Measurements from ENCODE around the gene RBMS3. TPM values are rescaled to one million over a fixed set of nuclear protein-coding genes. Genes with fewer than 3 reads are reported as not detected.

The RBMS3 gene
- total RNA-seq, 1 donor from 2014 or later = 33.0 TPM

GRCh38 chr3:29919571-29919970 lies 638.7 kb downstream of the RBMS3 start:
- H3K27ac ChIP-seq (ENCODE audit: low read depth, low read length) = no peak overlapping the region

DNA sequence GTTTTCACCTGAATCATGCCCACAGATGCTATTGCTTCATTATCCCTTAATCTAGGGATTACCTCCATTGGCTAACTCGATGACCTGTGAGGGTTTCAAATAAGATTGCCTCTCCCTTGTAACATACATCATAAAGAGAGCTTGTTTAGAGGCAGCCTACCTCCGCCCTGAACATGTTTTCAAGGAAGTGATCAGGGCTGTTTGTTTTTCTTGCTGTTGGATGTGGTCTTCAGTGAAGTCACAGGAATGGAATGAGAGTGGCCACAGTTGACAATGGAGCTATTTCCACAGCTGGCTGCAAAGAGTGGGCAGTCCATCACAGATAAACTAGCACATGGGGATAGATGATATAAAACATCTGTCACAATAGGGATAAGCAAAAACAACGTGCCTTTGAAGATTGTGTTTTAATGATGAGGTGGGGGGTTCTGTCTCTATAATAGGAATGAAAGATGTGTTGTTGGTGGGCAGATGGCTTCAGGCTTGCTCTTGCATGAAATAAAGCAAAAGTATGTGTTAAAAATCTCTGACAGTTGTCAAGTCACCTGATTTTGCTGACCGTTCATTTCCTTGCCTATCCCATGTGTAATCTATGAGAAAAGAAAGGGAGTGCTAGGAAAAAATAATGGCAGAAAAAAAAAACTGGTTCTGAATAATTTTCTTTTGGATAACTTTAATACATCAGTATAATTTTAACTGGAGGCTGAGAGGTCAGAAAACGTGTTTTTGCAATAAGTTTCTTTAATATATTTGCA lies 642.3 kb downstream of the RBMS3 start:
- H2AFZ ChIP-seq (ENCODE audit: low read depth, low read length) = no peak overlapping the region

More at GRCh38 chr3:29919571-29919970, 638.7 kb downstream of the RBMS3 start:
- Mint-ChIP-seq H3K9me3 (ENCODE audit: unreplicated experiment) (no peaks in the 10 kb centered on the region), H3K4me1 (ENCODE audit: low read depth, unreplicated experiment) (peaks cover 42% of the 10 kb centered on the region), H3K27ac (ENCODE audit: unreplicated experiment) (peak overlapping the region; percentile 76), H3K4me3 (ENCODE audit: unreplicated experiment) (no peak overlapping the region), H3K27me3 (ENCODE audit: low read depth, unreplicated experiment) (no peaks in the 10 kb centered on the region), H3K36me3 (ENCODE audit: low read depth, unreplicated experiment) (no peaks in the 10 kb centered on the region)
- DNase-seq (ENCODE audit: low read depth) (no peak), FAIRE-seq (peak; percentile 82)
- H3K4me2 ChIP-seq (ENCODE audit: low read length) = no peak overlapping the region
- no peaks in the 10 kb centered on the region for H3K27me3 ChIP-seq (ENCODE audit: insufficient read depth, low read length)
- H3K9ac ChIP-seq (ENCODE audit: low read length) = no peak overlapping the region
- TF ChIP-seq, protein P1, sequence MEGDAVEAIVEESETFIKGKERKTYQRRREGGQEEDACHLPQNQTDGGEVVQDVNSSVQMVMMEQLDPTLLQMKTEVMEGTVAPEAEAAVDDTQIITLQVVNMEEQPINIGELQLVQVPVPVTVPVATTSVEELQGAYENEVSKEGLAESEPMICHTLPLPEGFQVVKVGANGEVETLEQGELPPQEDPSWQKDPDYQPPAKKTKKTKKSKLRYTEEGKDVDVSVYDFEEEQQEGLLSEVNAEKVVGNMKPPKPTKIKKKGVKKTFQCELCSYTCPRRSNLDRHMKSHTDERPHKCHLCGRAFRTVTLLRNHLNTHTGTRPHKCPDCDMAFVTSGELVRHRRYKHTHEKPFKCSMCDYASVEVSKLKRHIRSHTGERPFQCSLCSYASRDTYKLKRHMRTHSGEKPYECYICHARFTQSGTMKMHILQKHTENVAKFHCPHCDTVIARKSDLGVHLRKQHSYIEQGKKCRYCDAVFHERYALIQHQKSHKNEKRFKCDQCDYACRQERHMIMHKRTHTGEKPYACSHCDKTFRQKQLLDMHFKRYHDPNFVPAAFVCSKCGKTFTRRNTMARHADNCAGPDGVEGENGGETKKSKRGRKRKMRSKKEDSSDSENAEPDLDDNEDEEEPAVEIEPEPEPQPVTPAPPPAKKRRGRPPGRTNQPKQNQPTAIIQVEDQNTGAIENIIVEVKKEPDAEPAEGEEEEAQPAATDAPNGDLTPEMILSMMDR (IDR thresholded peaks at IDR 0.05; ENCODE audit: insufficient read depth, low read depth, low read length) = no peak
- TF ChIP-seq EZH2 (IDR thresholded peaks at IDR 0.05; ENCODE audit: insufficient read depth, low read length) = no peak
- peaks cover 9% of the 10 kb centered on the region for H3K4me1 ChIP-seq (ENCODE audit: insufficient read depth, low read length)
- no peaks in the 10 kb centered on the region for H4K20me1 ChIP-seq (ENCODE audit: insufficient read depth, low read length)
- no peaks in the 10 kb centered on the region for H3K9me3 ChIP-seq (ENCODE audit: insufficient read depth, low read depth, low read length)
- no peaks in the 10 kb centered on the region for H3K79me2 ChIP-seq (ENCODE audit: insufficient read depth, low read length)
- no peak overlapping the region for H2AFZ ChIP-seq (ENCODE audit: low read depth, low read length)
- H3K4me3 ChIP-seq (ENCODE audit: insufficient read depth, low read depth, low read length) = no peak overlapping the region
- H3K36me3 ChIP-seq (ENCODE audit: insufficient read depth, low read length) = no peaks in the 10 kb centered on the region

More for the DNA sequence above, 642.3 kb downstream of the RBMS3 start:
- Histone ChIP-seq H3K4me3 (ENCODE audit: insufficient read depth, low read depth, low read length) (no peak overlapping the region), H3K36me3 (ENCODE audit: insufficient read depth, low read length) (no peaks in the 10 kb centered on the region), H3K27me3 (ENCODE audit: insufficient read depth, low read length) (no peaks in the 10 kb centered on the region), H3K9me3 (ENCODE audit: insufficient read depth, low read depth, low read length) (no peaks in the 10 kb centered on the region), H3K4me1 (ENCODE audit: insufficient read depth, low read length) (peaks cover 9% of the 10 kb centered on the region), H3K27ac (ENCODE audit: low read depth, low read length) (peak overlapping the region; percentile 6), H4K20me1 (ENCODE audit: insufficient read depth, low read length) (no peaks in the 10 kb centered on the region), H3K79me2 (ENCODE audit: insufficient read depth, low read length) (no peaks in the 10 kb centered on the region), H3K9ac (ENCODE audit: low read length) (no peak overlapping the region), H3K4me2 (ENCODE audit: low read length) (peak overlapping the region; percentile 65)
- FAIRE-seq (peak; percentile 77), DNase-seq (ENCODE audit: low read depth) (peak; percentile 91)
- H3K4me3 Mint-ChIP-seq (ENCODE audit: unreplicated experiment) = no peak overlapping the region
- no peaks in the 10 kb centered on the region for H3K27me3 Mint-ChIP-seq (ENCODE audit: low read depth, unreplicated experiment)
- H3K27ac Mint-ChIP-seq (ENCODE audit: unreplicated experiment) = peak overlapping the region; percentile 73
- H3K4me1 Mint-ChIP-seq (ENCODE audit: low read depth, unreplicated experiment) = peaks cover 39% of the 10 kb centered on the region
- no peaks in the 10 kb centered on the region for H3K9me3 Mint-ChIP-seq (ENCODE audit: unreplicated experiment)
- TF ChIP-seq EZH2 (IDR thresholded peaks at IDR 0.05; ENCODE audit: insufficient read depth, low read length) = no peak
- TF ChIP-seq, protein P1 (IDR thresholded peaks at IDR 0.05; ENCODE audit: insufficient read depth, low read depth, low read length) = no peak
- H3K36me3 Mint-ChIP-seq (ENCODE audit: low read depth, unreplicated experiment) = no peaks in the 10 kb centered on the region
